ENCODE results near the gene GAS2L2. TPM values are rescaled to one million over a fixed set of nuclear protein-coding genes. Genes with fewer than 3 reads are reported as not detected.

Gene GAS2L2
- total and polyA plus RNA-seq, 2 experiments from 2014 or later = 0.06 TPM; not detected in 1

DNA sequence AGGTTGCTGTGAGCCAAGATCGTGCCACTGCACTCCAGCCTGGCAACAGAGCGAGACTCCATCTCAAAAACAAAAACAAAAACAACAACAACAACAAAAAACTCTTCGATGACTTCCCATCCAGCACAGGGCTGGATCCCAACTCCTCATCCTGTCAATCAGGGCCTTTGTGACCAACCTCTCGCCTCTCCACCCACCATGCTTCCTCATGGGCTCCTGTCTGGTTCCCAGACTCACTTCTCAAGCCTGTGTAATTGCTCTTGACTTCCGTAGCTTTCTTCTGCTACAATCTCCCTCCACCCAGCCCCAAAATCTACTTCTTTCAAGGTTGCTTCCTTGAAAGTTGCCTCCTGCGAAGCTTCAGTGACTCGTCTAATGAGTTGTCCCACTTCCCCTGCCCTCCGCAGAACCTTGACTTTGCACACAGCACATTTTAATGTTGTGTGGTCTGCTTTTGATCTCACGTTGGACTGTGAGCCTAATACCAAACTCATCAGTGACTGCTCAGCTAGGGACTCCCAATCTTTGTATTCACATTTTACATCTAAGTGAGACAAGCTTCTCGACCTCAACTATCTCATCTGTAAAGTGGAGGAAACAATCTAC lies 22.5 kb downstream of the GAS2L2 start (continued):
- TF ChIP-seq, protein P1, sequence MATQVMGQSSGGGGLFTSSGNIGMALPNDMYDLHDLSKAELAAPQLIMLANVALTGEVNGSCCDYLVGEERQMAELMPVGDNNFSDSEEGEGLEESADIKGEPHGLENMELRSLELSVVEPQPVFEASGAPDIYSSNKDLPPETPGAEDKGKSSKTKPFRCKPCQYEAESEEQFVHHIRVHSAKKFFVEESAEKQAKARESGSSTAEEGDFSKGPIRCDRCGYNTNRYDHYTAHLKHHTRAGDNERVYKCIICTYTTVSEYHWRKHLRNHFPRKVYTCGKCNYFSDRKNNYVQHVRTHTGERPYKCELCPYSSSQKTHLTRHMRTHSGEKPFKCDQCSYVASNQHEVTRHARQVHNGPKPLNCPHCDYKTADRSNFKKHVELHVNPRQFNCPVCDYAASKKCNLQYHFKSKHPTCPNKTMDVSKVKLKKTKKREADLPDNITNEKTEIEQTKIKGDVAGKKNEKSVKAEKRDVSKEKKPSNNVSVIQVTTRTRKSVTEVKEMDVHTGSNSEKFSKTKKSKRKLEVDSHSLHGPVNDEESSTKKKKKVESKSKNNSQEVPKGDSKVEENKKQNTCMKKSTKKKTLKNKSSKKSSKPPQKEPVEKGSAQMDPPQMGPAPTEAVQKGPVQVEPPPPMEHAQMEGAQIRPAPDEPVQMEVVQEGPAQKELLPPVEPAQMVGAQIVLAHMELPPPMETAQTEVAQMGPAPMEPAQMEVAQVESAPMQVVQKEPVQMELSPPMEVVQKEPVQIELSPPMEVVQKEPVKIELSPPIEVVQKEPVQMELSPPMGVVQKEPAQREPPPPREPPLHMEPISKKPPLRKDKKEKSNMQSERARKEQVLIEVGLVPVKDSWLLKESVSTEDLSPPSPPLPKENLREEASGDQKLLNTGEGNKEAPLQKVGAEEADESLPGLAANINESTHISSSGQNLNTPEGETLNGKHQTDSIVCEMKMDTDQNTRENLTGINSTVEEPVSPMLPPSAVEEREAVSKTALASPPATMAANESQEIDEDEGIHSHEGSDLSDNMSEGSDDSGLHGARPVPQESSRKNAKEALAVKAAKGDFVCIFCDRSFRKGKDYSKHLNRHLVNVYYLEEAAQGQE (IDR thresholded peaks at IDR 0.05; ENCODE audit: unreplicated experiment) = no peak
- TF ChIP-seq ZNF331 (CRISPR knock-in tag; IDR thresholded peaks at IDR 0.05; ENCODE audit: low read depth) (no peak), EZH2 (IDR thresholded peaks at IDR 0.05; ENCODE audit: low read depth, unreplicated experiment) (no peak), JUNB (IDR thresholded peaks at IDR 0.05; ENCODE audit: unreplicated experiment) (no peak)
- TF ChIP-seq, protein P2, sequence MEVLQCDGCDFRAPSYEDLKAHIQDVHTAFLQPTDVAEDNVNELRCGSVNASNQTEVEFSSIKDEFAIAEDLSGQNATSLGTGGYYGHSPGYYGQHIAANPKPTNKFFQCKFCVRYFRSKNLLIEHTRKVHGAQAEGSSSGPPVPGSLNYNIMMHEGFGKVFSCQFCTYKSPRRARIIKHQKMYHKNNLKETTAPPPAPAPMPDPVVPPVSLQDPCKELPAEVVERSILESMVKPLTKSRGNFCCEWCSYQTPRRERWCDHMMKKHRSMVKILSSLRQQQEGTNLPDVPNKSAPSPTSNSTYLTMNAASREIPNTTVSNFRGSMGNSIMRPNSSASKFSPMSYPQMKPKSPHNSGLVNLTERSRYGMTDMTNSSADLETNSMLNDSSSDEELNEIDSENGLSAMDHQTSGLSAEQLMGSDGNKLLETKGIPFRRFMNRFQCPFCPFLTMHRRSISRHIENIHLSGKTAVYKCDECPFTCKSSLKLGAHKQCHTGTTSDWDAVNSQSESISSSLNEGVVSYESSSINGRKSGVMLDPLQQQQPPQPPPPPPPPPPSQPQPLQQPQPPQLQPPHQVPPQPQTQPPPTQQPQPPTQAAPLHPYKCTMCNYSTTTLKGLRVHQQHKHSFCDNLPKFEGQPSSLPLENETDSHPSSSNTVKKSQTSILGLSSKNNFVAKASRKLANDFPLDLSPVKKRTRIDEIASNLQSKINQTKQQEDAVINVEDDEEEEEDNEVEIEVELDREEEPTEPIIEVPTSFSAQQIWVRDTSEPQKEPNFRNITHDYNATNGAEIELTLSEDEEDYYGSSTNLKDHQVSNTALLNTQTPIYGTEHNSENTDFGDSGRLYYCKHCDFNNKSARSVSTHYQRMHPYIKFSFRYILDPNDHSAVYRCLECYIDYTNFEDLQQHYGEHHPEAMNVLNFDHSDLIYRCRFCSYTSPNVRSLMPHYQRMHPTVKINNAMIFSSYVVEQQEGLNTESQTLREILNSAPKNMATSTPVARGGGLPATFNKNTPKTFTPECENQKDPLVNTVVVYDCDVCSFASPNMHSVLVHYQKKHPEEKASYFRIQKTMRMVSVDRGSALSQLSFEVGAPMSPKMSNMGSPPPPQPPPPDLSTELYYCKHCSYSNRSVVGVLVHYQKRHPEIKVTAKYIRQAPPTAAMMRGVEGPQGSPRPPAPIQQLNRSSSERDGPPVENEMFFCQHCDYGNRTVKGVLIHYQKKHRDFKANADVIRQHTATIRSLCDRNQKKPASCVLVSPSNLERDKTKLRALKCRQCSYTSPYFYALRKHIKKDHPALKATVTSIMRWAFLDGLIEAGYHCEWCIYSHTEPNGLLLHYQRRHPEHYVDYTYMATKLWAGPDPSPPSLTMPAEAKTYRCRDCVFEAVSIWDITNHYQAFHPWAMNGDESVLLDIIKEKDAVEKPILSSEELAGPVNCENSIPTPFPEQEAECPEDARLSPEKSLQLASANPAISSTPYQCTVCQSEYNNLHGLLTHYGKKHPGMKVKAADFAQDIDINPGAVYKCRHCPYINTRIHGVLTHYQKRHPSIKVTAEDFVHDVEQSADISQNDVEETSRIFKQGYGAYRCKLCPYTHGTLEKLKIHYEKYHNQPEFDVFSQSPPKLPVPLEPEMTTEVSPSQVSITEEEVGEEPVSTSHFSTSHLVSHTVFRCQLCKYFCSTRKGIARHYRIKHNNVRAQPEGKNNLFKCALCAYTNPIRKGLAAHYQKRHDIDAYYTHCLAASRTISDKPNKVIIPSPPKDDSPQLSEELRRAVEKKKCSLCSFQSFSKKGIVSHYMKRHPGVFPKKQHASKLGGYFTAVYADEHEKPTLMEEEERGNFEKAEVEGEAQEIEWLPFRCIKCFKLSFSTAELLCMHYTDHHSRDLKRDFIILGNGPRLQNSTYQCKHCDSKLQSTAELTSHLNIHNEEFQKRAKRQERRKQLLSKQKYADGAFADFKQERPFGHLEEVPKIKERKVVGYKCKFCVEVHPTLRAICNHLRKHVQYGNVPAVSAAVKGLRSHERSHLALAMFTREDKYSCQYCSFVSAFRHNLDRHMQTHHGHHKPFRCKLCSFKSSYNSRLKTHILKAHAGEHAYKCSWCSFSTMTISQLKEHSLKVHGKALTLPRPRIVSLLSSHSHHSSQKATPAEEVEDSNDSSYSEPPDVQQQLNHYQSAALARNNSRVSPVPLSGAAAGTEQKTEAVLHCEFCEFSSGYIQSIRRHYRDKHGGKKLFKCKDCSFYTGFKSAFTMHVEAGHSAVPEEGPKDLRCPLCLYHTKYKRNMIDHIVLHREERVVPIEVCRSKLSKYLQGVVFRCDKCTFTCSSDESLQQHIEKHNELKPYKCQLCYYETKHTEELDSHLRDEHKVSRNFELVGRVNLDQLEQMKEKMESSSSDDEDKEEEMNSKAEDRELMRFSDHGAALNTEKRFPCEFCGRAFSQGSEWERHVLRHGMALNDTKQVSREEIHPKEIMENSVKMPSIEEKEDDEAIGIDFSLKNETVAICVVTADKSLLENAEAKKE (CRISPR knock-in tag; IDR thresholded peaks at IDR 0.05) = no peak

All from GM23338 (cell line).